Esophagus squamous epithelium (tissue), 5 donors: ENCODE measurements around the gene ZNF670. TPM values are rescaled to one million over a fixed set of nuclear protein-coding genes. Genes with fewer than 3 reads are reported as not detected.
A peak's percentile ranks its signal among the peaks of the same experiment; 100 is the strongest.

Experiments
- DNase-seq: peaks from one replicate; lab custom pipeline; 2025; lab: John Stamatoyannopoulos, UW
- H3K27ac ChIP-seq, 4 donors: fragments of 200-600 bp; sonication (generic); one replicate each; pipeline ENCODE4 v1.5.1; 2016 to 2019; ENCODE audit warnings: mild to moderate bottlenecking in 1 of 4
- H3K27me3 ChIP-seq, 4 donors: fragments of 200-600 bp; sonication (generic); 1 replicate in 3 of 4; 2 replicates in 1 of 4; pipeline versions ENCODE4 v1.5.1 to v1.6.0; 2017 to 2021; ENCODE audit warnings: antibody characterized with exemption in 1 of 4
- H3K36me3 ChIP-seq, 3 donors: fragments of 200-600 bp; sonication (generic); one replicate each; pipeline ENCODE4 v1.5.1; 2016 to 2019
- H3K4me1 ChIP-seq, 3 donors: fragments of 200-600 bp; sonication (generic); one replicate each; pipeline ENCODE4 v1.5.1; 2017 to 2019
- H3K4me3 ChIP-seq, 4 donors: fragments of 200-600 bp; sonication (generic); 1 replicate in 3 of 4; 2 replicates in 1 of 4; pipeline ENCODE4 v1.5.1; 2016 to 2019; ENCODE audit warnings: mild to moderate bottlenecking in 2 of 4, moderate library complexity in 1 of 4
- H3K9me3 ChIP-seq, 3 donors: fragments of 200-600 bp; sonication (generic); one replicate each; pipeline ENCODE4 v1.5.1; 2016 to 2019
- CTCF ChIP-seq, 6 experiments: fragments of 450-650 bp in 4 of 6; fragments of 200-600 bp in 2 of 6; sonication (generic) in 2 of 6; IDR thresholded peaks; one replicate each; pipeline ENCODE4 v1.5.1; 2016 to 2019; ENCODE audit warnings: antibody characterized with exemption in 6 of 6, mild to moderate bottlenecking in 4 of 6, moderate library complexity in 4 of 6
- POLR2A ChIP-seq, 4 donors: fragments of 450-650 bp; IDR thresholded peaks; one replicate each; pipeline ENCODE4 v1.6.1; 2017; ENCODE audit warnings: antibody characterized with exemption in 4 of 4, mild to moderate bottlenecking in 4 of 4, moderate library complexity in 3 of 4
- WGBS, 2 donors: methylation state at CpG; one replicate each; pipeline ENCODE4 v1.1.5; 2018; 5-methylcytosine and 5-hydroxymethylcytosine counted together
- intact Hi-C: fragments of 100-400 bp; cut with DNase I; formaldehyde crosslinking; loops from one replicate; pipeline ENCODE4 v1.15.0; 2022
- total RNA-seq, 4 donors: library from RNA; depleted of rRNA; stranded (reverse); fragments of >200 nt; gene quantifications; one replicate each; pipeline ENCODE4 v1.1.0, GENCODE V29; 2016
- donor health status: DM: yes; HTN: yes; CAD: no.

The ZNF670 gene
- total RNA-seq, 4 donors from 2014 or later: 0.57 to 4.0 (median 1.1) TPM

- WGBS, 2 donors: 85 to 93% methylated on average over 7 of the region's 13 CpGs
- Histone ChIP-seq H3K9me3 (no peaks in the 10 kb centered on the region), H3K4me1 (peaks cover 13 to 32% (median 18%) of the 10 kb centered on the region in 3 donors), H3K36me3 (no peaks in the 10 kb centered on the region), H3K27me3 (peaks cover 0 to 23% (median 0%) of the 10 kb centered on the region in 4 donors), H3K27ac (no peak overlapping the region), H3K4me3 (no peak overlapping the region)
- intact Hi-C loops: no loop called here
- DNase-seq: no peak
- TF ChIP-seq CTCF (IDR thresholded peaks at IDR 0.05) (no peak), POLR2A (IDR thresholded peaks at IDR 0.05) (no peak)
Observed at GRCh38 chr1:247114351-247115140, 35.9 kb upstream of the ZNF670 start.

DNA sequence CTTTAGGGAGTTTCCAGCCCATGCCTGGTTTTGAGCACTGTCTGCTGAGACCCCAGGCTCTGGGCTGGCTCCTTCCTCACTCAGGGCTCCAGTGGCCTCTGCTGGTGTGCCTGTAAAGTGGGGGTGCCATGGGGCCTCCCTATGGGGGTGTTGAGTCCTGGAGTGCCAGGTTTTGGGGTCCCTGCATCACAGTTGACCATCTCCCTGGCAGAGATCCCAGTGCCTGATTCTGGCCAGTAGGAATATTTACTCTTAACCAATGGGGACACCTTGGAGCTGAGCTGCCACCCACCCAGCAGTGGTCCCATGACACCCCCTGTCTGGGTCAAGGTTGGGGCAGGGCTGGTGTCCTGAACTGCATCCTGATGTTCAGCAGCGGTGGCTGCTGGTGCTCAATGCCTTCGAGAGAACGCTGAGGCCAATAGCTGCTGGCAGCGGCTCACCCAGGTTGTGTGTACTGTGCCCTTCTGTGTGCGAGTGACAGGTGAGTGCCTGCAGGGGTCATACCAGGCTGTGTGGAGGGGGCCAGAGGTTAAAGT lies 35.2 kb upstream of the ZNF670 start:
- DNase-seq: no peak
- WGBS, 2 donors: 83% methylated on average over 1 of the region's 5 CpGs; no CpG with 5 or more reads in 1 of the 2 donors
- Histone ChIP-seq H3K9me3 (no peaks in the 10 kb centered on the region), H3K4me3 (no peak overlapping the region), H3K27me3 (peaks cover 0 to 30% (median 0%) of the 10 kb centered on the region in 4 donors), H3K27ac (no peak overlapping the region), H3K36me3 (no peaks in the 10 kb centered on the region), H3K4me1 (peaks cover 13 to 32% (median 18%) of the 10 kb centered on the region in 3 donors)
- intact Hi-C loops: no loop called here
- TF ChIP-seq CTCF (IDR thresholded peaks at IDR 0.05) (no peak), POLR2A (IDR thresholded peaks at IDR 0.05) (no peak)

DNA sequence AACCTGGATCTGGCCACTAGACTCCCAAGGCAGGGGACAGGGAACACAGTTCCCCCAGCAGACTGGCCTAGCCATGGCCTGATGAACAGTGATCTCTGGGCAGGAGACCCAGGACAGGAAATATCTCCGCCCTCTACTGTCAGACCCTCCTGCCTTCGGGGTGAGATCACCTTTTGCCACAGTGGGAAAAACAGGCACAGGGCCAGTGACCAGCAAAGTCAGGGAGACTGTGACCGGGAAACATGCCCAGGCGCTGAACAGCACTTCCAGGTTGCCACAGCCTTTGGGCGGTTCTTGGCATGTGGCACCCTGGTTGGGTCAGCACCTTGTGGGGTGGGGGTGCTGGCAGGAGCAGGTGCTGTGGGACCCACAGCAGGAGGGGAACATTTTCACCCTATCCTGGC lies 34.5 kb upstream of the ZNF670 start:
- Histone ChIP-seq H3K4me1 (peaks cover 13 to 32% (median 18%) of the 10 kb centered on the region in 3 donors), H3K4me3 (no peak overlapping the region), H3K9me3 (no peaks in the 10 kb centered on the region), H3K27me3 (peaks cover 0 to 30% (median 0%) of the 10 kb centered on the region in 4 donors), H3K36me3 (no peaks in the 10 kb centered on the region), H3K27ac (peak overlapping the region in 1 of 4 donors; percentile 14)
- 57 to 61% methylated on average over 4 to 5 of the region's 5 CpGs for WGBS, 2 donors
- intact Hi-C loops: no loop called here
- DNase-seq: no peak
- TF ChIP-seq CTCF (IDR thresholded peaks at IDR 0.05) (no peak), POLR2A (IDR thresholded peaks at IDR 0.05) (no peak)

- no peaks in the 10 kb centered on the region for H3K9me3 ChIP-seq
- peaks cover 13 to 32% (median 18%) of the 10 kb centered on the region in 3 donors for H3K4me1 ChIP-seq
- peak overlapping the region; percentile 67 to 90 (median 79) for H3K27ac ChIP-seq
- TF ChIP-seq CTCF (IDR thresholded peaks at IDR 0.05) (no peak), POLR2A (IDR thresholded peaks at IDR 0.05) (no peak)
- H3K36me3 ChIP-seq: no peaks in the 10 kb centered on the region
- 34 to 81% methylated on average over 5 to 9 of the region's 9 CpGs for WGBS, 2 donors
- peak overlapping the region; percentile 58 to 89 (median 60) for H3K4me3 ChIP-seq
- H3K27me3 ChIP-seq: peaks cover 0 to 30% (median 0%) of the 10 kb centered on the region in 4 donors
- intact Hi-C loops: no loop called here
- DNase-seq: no peak
Observed at GRCh38 chr1:247112479-247112781, 33.8 kb upstream of the ZNF670 start.
